NCI-H146 (cell line): ENCODE data around the gene KCNJ3.

ENCODE experiments used
- DNase-seq: peaks from one replicate; lab custom pipeline; 2025; lab: John Stamatoyannopoulos, UW

The KCNJ3 gene, protein sequence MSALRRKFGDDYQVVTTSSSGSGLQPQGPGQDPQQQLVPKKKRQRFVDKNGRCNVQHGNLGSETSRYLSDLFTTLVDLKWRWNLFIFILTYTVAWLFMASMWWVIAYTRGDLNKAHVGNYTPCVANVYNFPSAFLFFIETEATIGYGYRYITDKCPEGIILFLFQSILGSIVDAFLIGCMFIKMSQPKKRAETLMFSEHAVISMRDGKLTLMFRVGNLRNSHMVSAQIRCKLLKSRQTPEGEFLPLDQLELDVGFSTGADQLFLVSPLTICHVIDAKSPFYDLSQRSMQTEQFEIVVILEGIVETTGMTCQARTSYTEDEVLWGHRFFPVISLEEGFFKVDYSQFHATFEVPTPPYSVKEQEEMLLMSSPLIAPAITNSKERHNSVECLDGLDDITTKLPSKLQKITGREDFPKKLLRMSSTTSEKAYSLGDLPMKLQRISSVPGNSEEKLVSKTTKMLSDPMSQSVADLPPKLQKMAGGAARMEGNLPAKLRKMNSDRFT

DNA sequence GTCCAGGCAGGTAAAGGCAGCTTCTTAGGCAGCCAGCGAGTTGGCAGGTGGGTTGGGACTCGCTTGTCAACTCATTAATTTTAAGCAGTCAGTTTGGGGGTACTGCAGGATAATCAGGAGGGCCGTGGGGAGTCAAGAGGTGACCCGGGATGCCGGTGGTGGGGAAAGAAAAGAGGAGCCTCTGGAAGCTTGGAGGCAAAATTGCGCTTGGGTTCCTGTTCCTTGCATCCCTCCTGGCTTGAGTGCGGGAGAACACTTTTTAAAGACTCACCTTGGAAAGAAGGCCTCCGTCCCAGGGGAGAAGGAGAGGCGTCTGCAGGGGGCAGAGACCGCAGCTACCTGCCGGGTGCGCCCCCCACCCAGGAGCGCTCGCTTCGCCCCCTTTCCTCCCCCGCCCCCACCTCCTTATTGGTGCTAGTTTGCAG lies at the start of gene KCNJ3:
TSS of gene KCNJ3 (plus strand) at position 400 of the 425 bp plus-strand sequence. CDS start 81 bp downstream, outside the sequence.
- DNase-seq = no peak

DNA sequence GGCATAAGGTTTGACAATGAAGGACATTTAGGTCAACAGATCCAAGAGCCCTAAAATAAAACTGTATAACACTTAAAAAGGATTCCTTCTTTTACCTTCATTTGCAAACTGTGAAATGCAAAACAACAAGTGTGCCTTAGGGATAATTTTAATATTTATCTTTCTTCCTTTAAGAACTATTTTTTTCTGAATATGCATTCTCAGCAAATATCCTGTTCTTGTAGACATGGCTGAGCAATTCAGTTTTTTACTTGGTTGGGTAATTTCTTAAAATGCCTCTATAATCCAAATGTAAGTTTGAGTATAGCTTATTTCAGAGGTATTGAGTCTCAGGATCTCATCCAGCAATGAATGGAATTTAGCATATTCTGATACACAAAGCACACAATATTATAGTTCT lies 43.0 kb upstream of the KCNJ3 start:
- DNase-seq = no peak

DNA sequence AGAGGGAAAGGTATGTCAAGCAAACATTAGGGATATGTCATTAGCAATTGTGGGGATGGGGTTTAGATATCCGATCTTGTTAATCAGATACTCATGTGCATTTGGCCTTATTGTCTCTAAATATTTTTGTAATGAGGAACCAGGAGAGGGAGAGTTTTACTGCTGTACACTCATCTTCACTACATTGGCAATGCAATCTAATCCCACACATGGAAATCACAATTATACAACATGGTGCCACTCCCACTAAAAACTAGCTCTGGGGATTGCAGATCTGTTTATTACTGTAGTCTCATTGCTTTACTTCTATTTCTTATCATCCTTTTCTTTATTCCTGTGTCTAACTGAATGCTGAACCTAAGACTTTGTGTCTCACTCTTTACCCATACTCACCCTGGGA lies 39.6 kb upstream of the KCNJ3 start:
- no peak for DNase-seq

DNA sequence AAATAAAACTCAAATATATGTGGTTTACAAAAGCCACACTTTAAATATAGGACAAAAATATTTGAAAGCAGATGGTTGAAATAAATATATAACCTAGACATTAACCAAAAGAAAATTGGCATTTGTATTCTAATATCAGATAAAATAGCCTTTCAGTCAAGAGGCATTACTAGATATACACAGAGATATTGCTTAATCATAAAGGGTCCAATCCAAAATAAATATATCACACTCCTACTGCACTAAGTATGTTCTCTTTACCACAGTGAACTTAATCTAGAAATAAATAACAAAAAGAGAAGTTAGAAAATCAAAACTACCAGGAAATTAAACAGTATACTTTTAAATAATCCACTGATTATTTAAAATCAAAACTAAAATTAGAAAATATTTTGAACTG lies 34.2 kb upstream of the KCNJ3 start:
- DNase-seq = no peak

DNA sequence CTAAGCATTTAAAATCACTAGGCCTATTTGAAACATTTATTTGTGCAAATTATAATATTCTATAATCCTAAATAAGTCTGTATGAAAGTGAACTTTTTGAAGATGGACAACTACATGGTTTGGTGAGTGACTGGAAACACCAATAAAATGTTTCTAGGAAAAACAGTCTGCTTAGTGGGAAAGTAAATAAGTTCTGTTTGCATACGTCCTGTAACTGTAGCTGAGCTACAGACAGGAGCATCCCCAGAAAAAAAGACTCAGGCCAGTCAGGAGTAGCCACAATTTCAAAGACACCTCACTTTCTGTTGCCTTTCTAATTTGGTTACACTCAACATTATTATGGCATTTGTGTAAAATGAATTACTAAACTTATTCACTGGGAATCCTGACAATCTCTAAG lies 28.4 kb upstream of the KCNJ3 start:
- DNase-seq = no peak

DNA sequence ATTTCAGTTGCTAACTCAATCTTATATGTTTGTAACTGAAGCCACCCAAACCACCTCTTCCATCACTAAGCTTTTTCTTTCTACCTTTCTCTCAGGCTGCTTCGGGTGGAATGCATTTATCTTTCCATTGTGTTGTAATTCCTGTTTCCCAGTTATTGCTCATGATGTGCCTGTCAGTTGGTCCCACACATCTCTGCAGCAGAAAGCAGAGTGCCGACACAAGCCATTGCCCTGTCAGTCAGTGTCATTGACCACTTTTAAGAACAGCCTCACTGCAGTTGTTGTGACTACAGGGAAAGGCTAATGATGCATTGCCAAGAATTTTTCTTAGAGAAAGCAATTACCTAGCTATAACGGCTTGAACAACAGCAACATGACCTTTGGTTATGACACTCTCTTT lies 24.8 kb upstream of the KCNJ3 start:
- DNase-seq = no peak

DNA sequence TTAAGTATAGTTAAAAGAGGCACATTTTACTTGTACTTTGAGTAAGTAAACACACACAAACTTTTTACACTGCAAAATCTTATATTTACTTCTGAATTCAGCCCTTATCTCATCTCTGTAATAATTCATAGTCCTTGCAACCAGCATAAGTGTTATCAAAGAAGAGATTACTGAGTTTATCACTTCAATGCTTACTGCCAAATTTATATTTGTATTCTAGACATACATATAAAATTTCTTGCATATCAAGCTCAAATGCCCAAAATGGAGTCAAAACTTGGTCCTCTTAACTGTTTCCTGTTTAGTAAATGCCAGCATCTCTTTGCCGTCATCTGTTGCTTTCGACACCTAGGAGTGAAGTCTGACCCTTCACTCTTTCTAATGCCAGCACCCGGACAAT lies 21.1 kb upstream of the KCNJ3 start:
- no peak for DNase-seq

DNA sequence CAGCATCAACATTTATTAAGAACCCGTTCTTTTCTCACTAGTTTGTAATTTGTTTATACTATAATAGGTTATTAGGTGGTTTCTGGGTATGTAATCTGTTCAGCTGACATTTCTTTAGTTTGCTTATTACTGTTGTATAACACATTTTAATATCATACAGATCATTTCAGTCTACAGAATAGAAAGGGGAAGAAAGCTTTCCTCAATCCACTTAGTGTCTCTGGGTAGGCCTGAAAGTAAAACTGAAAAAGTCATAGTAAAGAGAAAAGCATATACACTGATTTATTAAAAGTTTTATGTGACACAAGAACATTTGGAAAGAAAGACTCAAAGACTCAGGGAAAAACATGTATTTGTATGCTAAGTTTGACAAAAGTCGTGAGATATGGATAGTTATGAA lies 16.8 kb upstream of the KCNJ3 start:
- DNase-seq = no peak

DNA sequence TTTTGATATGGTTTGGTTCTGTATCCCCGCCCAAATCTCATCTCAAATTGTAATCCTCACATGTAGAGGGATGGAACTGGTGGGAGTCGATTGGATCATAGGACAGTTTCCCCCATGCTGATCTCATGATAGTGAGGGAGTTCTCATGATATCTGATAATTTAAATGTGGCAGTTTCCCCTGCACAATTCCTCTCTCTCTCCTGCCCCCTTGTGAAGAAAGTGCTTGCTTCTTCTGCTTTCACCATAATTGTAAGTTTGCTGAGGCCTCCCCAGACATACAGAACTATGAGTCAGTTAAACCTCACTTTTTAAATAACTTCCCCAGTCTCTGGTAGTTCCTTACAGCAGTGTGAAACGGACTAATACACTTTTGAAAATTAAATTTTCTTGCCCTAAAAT lies 12.3 kb upstream of the KCNJ3 start:
- DNase-seq = no peak

DNA sequence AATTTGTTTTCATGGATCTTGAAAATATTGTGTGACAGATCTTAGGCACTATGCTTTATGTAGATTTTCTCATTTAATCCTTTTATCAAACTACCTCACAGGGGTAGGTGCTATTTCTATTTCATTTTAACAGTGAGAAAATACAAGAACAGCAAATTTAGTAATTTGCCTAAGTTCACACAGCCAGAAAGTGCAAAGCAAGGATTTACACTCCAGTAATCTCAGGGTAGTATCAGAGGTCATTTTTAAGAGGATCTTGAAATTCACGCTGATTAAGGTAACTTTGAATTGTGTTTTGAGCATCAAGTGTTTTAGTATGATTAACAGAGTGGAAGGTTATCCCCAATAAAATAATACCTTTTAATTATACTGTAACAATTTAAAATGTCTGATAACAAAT lies 10.1 kb upstream of the KCNJ3 start:
- DNase-seq = no peak

DNA sequence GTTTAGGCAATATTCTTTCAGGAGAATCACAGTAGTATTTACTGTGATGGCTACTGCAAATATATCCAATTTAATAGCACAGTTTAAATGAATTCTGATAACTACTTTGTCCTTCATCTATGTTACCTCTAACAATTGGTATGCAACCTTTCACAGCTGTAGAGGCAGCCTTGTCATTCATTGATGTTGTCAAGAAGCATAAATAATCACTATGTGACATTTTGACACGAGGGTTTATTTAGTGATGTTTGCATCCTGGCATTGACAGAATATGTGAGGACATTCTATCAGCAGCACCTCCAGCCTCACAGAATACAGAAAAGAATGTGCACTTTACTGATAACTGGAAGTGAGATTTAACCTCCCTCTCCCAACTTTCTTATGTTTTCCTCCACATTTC lies 9.3 kb upstream of the KCNJ3 start:
- DNase-seq = no peak

DNA sequence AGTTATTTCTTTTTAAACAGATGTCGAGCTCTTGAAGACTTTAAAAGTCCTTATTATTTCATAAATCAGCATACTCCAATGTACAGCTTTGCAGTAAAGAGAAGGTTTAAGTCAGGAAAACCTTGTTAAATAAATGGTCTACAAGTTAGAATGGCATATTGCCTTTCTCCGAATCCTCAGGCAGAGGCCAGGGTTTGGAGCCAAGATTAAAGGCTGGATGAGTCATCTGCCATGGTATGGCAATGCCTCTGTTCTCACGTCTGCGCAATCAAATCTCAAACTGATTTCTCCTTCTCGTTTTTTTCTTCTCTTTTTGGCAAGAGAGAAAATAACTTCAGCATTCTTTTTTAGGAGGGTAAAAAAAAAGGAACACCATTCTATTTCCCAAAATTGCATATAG lies 5.6 kb upstream of the KCNJ3 start:
- DNase-seq = no peak

DNA sequence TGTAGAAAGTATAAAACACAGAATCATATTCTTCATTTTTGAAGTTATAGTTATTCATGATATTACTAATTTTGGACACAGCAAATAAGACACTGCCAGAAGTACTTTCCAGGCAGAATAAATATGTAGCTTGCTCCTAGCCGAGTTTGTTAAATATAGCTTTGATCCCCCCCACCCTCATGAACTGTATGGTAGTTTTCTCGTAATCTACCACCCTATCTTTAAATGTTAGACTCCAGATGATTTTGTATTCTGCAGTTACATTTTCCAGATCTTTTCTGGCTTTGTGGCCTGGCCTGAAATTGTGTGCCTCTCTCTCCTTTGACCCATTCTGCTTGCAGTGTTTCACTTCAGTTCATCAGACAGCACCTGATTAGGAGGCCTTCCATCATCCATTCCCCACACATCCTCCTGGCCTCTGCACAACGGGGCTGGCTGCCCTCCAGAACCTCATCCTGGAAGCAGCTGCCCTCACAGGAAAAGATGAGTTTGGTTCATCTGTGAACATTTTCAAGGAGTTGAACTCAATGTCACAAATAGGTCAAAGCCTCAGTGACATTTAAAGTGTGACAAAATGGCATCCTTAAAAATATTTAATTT lies 4.7 kb upstream of the KCNJ3 start:
- no peak for DNase-seq

DNA sequence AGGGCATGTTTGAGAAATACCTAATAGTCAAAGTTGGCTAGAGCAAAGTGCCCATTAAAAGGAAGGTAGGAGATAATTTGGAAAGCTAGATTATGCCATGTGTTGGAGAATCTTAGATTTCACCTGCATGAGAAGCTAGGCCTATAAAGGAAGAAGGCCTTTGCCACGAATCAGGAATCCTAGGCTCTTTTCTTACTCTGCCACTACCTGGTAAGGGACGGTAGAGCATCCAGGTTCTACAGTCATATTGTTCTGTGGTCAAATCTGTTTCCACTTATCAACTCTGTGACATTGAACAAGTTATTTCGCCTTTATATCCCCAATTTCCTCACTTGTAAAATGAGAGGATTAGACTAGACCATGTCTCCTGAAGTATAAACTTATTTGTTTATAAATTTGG lies 3.6 kb upstream of the KCNJ3 start:
- no peak for DNase-seq

DNA sequence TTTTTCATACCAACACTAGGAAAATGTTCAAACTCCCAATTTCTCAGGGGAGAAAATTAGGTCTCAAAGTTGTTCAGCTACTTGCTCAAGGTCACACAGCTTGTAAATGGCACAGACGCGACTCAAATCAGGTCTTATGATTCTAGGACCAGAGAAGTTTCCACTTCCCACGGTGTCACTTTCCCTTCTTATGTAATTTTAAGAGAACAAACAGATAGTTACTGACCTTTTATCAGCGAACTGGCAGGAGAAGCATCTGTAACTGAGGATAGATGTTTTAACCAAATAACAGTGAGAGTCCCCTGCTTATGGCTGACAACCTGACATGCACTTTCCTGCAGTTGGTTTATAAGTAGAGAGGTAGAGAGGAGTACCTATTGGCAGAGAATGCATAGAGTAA lies 2.1 kb upstream of the KCNJ3 start:
- no peak for DNase-seq

DNA sequence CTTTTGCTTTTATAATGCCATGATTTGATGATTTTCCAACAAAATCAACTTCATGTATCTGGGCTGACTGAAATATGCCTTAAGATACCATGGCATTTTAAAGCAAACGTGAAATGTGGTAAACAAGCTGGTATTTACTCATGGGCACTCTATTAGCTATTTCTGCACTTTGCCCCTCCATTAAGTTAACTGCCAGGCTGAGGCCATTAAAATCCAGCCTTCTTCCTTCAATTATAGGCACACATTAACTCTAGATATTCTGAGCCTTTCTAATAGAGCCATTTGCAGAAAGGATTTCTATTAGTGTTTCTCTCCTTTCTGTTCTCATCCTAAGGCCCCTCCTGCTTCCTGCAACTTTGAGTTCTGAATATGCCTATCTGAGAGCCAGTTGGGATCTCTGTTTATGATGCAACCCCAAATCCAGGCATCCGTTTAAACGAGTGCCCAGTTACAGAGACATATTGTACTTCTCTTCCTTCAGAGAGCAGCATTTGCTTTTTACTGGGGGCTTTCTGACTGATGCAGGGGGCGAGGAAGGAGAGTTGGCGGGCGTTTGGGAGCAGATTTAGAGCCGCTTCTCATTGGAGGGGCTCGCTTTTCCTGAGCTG lies 1.6 kb upstream of the KCNJ3 start:
- peak; percentile 56 for DNase-seq

DNA sequence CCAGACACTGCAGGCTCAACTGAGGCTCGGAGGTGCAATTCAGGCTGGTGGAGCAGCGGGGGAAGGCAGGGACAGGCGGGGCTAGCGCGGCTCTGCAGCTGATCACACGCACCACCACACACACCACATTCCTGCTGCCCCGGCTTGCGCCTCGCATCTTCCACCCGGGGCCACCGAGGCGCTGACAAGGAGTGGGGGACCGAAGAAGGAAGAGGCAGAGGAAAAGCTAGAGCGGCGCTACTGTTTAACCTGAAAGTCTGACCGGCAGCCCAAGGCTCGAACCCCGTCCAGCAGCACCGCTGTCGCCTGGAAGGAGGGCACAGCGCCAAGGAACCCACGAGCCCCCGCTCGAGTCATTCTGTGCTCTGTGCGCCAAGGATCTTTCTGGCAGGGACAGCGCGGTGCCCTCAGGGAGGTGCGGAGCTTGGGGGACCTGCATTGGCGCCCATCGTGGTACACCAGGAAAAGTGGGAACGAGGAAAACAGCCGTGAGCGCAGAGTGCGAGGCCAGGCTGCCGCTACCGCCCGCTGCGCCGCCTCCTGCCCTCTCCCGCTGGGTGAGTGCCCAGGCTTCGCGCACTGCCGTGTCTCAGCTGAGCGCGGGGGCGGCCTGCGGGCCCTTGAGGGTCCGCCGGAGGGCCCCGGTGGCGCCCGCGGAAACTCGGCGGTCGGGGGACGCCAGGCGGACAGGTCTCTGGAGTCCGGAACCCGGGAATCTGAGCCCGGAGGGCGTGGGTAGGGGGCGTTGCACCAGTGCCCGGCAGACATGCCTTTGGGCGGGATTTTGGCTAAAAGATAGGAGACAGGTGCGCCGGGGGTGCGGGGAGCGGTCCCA lies 860 bp upstream of the KCNJ3 start:
- peak; percentile 68 for DNase-seq

DNA sequence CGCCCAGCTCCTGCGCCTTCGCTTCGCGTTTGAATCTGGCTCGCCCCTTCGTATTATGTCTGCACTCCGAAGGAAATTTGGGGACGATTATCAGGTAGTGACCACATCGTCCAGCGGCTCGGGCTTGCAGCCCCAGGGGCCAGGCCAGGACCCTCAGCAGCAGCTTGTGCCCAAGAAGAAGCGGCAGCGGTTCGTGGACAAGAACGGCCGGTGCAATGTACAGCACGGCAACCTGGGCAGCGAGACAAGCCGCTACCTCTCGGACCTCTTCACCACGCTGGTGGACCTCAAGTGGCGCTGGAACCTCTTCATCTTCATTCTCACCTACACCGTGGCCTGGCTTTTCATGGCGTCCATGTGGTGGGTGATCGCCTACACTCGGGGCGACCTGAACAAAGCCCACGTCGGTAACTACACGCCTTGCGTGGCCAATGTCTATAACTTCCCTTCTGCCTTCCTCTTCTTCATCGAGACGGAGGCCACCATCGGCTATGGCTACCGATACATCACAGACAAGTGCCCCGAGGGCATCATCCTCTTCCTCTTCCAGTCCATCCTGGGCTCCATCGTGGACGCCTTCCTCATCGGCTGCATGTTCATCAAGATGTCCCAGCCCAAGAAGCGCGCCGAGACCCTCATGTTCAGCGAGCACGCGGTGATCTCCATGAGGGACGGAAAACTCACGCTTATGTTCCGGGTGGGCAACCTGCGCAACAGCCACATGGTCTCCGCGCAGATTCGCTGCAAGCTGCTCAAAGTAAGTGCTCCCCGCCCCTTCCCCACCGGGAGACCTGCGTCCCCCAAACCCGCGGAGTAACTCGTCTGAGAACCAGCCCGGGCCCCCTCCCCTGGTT lies 453 bp downstream of the KCNJ3 start:
- DNase-seq = no peak

DNA sequence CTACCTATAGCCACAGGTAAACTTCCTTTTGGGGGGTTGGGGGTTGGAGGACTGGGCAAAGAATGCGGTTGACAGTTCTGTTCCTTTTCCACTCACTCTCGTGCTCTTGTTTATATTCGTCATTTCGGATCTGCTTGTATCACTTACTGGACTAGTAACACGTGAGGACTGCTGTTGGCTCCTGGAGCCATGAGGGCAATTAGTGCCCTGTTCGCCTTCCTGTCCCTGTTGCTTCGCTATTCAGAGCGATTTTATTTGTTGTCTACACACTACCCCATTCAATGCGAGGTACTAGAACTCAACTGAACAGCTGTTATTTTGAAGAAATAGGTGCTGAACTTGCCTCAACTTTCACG lies 1.1 kb downstream of the KCNJ3 start:
- no peak for DNase-seq

DNA sequence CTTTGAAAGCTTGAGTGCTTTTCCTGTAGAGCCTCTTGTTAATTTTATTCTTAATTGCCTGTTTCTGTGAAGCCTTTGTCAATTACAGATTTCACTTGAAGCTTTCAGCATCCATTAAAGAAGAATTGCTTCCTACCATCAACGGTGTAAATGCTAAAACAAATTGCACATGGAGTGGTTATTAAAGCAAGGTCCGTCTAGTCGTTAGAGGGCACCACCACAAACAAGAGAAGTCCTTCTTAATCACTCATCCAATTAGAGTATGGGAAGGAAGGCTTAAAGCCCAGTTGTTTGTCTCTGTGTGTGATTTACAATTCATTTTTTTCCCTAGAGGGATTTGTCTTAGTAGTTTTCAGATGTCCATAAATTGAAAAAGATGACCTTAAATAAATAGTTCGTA lies 1.6 kb downstream of the KCNJ3 start:
- no peak for DNase-seq

DNA sequence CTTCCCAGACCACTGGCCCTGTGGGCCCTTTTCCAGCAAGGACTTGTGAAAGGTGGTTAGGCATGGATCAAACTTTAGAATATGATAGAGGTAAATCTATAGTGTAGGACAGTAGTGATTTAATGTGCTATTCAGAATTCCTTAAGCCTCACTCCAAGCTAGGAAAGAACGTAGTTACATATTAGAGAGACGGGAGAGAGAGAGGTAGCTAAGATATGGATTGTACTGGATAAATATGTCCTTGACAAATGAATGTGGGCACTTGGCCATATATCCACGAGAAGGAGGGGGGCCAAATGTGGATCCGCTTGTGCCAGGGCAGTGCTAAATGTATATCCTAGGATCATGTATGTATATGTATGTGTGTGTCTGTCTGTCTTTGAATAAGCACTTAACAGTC lies 6.5 kb downstream of the KCNJ3 start:
- no peak for DNase-seq

DNA sequence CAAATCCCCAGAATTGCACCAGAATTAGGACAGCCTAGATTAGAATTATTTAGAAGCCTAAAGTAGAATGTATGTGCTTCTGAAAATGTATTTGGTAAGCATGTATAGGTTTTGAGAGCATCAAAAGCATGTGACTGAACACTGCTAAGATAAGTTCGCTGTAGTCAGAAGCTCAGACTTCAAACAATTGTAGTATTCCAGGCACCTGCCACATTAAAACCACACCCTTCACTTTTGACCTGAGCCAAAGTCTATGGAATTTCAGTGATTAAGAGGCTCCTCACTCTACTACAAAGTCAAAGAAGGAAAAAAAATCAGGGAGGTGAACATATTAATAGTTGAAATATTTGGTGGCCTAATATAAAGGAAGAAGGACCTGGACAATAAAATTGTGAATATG lies 8.2 kb downstream of the KCNJ3 start:
- no peak for DNase-seq
